Natural killer cell (primary cell): ENCODE data around the gene HYDIN. TPM values are rescaled to one million over a fixed set of nuclear protein-coding genes. Genes with fewer than 3 reads are reported as not detected.

Experiments
- ATAC-seq, 3 donors: fragments of 150-1000 bp in 2 of 3; fragments of 200-7000 bp in 1 of 3; cut with Tn5 transposase; 1 replicate in 1 of 3; 2 replicates in 2 of 3; pipeline ENCODE4 v1.10.0; 2021; ENCODE audit warnings: mild to moderate bottlenecking in 2 of 3, moderate library complexity in 2 of 3
- DNase-seq, 2 donors: peaks; one replicate each; pipeline versions ENCODE4 v3.0.0 to v3.0.0-alpha.2; 2013 to 2021; ENCODE audit warnings: mixed read lengths in 1 of 2
- H3K27ac ChIP-seq: one replicate; pipeline ENCODE4 v1.5.1; 2013; ENCODE audit warnings: mild to moderate bottlenecking, low read length
- H3K27me3 ChIP-seq: one replicate; pipeline ENCODE4 v1.6.1; 2013; ENCODE audit warnings: low read length; ENCODE audit not compliant: control insufficient read depth, insufficient read depth
- H3K36me3 ChIP-seq: one replicate; pipeline ENCODE4 v1.6.1; 2013; ENCODE audit warnings: low read length; ENCODE audit not compliant: control insufficient read depth, insufficient read depth
- H3K4me1 ChIP-seq: one replicate; pipeline ENCODE4 v1.6.1; 2013; ENCODE audit warnings: low read length; ENCODE audit not compliant: control insufficient read depth, insufficient read depth
- H3K4me3 ChIP-seq: one replicate; pipeline ENCODE4 v1.5.1; 2013; ENCODE audit warnings: low read length
- H3K9me3 ChIP-seq: one replicate; pipeline ENCODE4 v1.6.1; 2013; ENCODE audit warnings: low read length; ENCODE audit not compliant: control insufficient read depth, insufficient read depth
- H3K27ac Mint-ChIP-seq, 2 donors: one replicate each; pipeline ENCODE4 v1.8.0; 2022; ENCODE audit warnings: mild to moderate bottlenecking in 2 of 2, mixed read lengths in 2 of 2, moderate library complexity in 1 of 2
- H3K27me3 Mint-ChIP-seq, 2 donors: one replicate each; pipeline ENCODE4 v1.8.0; 2022; ENCODE audit warnings: low read depth in 2 of 2, mixed read lengths in 2 of 2
- H3K36me3 Mint-ChIP-seq: one replicate; pipeline ENCODE4 v1.8.0; 2022; ENCODE audit warnings: mixed read lengths
- H3K4me1 Mint-ChIP-seq, 2 donors: one replicate each; pipeline ENCODE4 v1.8.0; 2022; ENCODE audit warnings: mixed read lengths in 2 of 2
- H3K4me3 Mint-ChIP-seq: one replicate; pipeline ENCODE4 v1.8.0; 2022; ENCODE audit warnings: mild to moderate bottlenecking, moderate library complexity, mixed read lengths
- H3K9me3 Mint-ChIP-seq, 2 donors: one replicate each; pipeline ENCODE4 v1.8.0; 2022; ENCODE audit warnings: mixed read lengths in 2 of 2
- WGBS: methylation state at CpG from one replicate; pipeline ENCODE4 v1.1.7; 2013; ENCODE audit warnings: missing lambda C conversion rate; ENCODE audit not compliant: insufficient coverage; 5-methylcytosine and 5-hydroxymethylcytosine counted together
- intact Hi-C: fragments of 100-400 bp; cut with micrococcal nuclease; formaldehyde crosslinking; loops from one replicate; pipeline ENCODE4 v1.14.2; 2022
- total RNA-seq, 4 donors: library from RNA; stranded (reverse); fragments of 120-200 nt in 1 of 4; gene quantifications; one replicate each; pipeline versions ENCODE4 v1.2.3 to v1.2.4, GENCODE V29; 2013 to 2022
- TF ChIP-seq, protein P1 (sequence below): fragments of 200-600 bp; IDR thresholded peaks from one replicate; pipeline ENCODE4 v1.8.0; 2022; ENCODE audit warnings: antibody characterized with exemption

HYDIN gene
- 1 to 10 TPM in 1 of 3 donors, under 1 TPM in 2; 0.43 to 1.1 (median 0.82) TPM for total RNA-seq
- 0.41 TPM for total RNA-seq (2013)

- Mint-ChIP-seq H3K27ac (peak within 1 kb of the TSS in 1 of 2 donors; percentile 76), H3K27me3 (peaks cover 22 to 34% of the 10 kb centered on the region in 2 donors), H3K9me3 (peaks cover 8 to 10% of the 10 kb centered on the region in 2 donors), H3K4me3 (peak within 1 kb of the TSS; percentile 55), H3K36me3 (peaks cover 22% of the 10 kb centered on the region), H3K4me1 (peaks cover 6 to 7% of the 10 kb centered on the region in 2 donors)
- Histone ChIP-seq H3K4me3 (no peak within 1 kb of the TSS), H3K27me3 (peaks cover 24% of the 10 kb centered on the region), H3K9me3 (peaks cover 12% of the 10 kb centered on the region), H3K27ac (no peak within 1 kb of the TSS), H3K4me1 (peaks cover 8% of the 10 kb centered on the region), H3K36me3 (no peaks in the 10 kb centered on the region)
- intact Hi-C loops = no loop called here
- DNase-seq = peak; percentile 7 to 32
- ATAC-seq = peak in 2 of 3 donors; percentile 64 to 75
- WGBS = 19% methylated on average over 38 of the region's 38 CpGs
- TF ChIP-seq, protein P1, sequence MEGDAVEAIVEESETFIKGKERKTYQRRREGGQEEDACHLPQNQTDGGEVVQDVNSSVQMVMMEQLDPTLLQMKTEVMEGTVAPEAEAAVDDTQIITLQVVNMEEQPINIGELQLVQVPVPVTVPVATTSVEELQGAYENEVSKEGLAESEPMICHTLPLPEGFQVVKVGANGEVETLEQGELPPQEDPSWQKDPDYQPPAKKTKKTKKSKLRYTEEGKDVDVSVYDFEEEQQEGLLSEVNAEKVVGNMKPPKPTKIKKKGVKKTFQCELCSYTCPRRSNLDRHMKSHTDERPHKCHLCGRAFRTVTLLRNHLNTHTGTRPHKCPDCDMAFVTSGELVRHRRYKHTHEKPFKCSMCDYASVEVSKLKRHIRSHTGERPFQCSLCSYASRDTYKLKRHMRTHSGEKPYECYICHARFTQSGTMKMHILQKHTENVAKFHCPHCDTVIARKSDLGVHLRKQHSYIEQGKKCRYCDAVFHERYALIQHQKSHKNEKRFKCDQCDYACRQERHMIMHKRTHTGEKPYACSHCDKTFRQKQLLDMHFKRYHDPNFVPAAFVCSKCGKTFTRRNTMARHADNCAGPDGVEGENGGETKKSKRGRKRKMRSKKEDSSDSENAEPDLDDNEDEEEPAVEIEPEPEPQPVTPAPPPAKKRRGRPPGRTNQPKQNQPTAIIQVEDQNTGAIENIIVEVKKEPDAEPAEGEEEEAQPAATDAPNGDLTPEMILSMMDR = no peak
These were observed at the start of gene HYDIN for GRCh38 chr16:71230122-71230845. TSS of gene HYDIN (minus strand) at chr16:71230722. CDS start at chr16:71186895, 43,827 bp downstream.

DNA sequence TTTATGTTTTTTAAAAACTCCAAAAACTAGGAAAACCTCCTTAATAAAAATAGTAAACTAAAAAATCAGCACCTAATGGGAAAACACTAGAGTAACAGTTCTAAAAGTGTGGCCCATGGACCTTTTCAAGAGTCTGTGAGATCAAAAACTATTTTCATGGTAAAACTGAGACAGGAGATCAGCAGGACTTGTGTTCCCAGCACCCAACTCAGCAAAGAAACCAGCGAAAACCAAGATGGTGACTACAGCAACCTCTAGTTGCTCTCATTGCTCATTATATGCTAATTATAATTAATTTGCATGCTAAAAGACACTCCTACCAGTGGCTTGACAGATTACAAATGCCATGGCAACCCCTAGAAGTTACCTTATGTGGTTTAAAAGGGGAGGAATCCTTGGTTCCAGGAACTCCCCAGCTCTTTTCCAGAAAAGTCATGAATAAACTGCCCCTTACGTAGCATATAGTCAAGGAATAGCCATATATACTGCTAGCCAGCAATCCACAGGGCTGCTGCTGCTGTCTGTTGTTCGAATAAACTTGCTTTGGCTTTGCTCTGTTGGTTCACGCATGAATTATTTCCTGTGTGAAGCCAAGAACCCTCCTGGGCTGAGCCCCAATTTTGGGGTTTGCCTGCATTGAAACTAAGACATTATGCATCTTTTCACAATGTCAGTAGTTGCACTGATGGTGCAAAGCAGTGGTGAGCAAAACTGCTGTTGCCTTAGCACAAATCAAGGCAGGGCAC lies 46.2 kb upstream of the HYDIN start:
- 61% methylated on average over 4 of the region's 4 CpGs for WGBS
- Mint-ChIP-seq H3K9me3 (peaks cover 6 to 7% of the 10 kb centered on the region in 2 donors), H3K4me1 (peaks cover 17 to 20% of the 10 kb centered on the region in 2 donors)

DNA sequence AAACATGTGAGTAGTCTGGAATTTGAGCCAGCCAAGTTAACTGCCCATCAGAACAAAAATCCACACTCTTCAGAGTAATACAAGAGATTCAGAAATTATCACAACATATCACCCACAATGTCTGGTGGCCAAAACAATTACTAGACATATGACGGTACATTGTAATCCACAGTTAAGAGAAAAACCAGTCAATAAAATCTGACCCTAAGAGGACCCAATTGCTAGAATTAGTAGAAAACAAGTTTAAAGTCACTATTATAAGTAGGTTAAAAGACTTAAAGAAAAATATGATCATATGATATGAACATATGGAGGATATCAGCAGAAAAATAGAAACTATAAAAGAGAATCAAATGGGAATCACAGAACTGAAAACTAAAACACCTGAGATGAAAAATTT lies 42.9 kb upstream of the HYDIN start:
- no peaks in the 10 kb centered on the region for H3K27me3 Mint-ChIP-seq
- ATAC-seq (no peak), DNase-seq (no peak)
- 100% methylated on average over 1 of the region's 1 CpG for WGBS
- H3K36me3 Mint-ChIP-seq = peaks cover 26% of the 10 kb centered on the region
- H3K9me3 Mint-ChIP-seq = peaks cover 6 to 7% of the 10 kb centered on the region in 2 donors
- H3K27ac Mint-ChIP-seq = no peak overlapping the region
- H3K4me3 Mint-ChIP-seq = no peak overlapping the region
- peaks cover 2% of the 10 kb centered on the region for H3K27me3 ChIP-seq
- intact Hi-C loops = no loop called here
- TF ChIP-seq, protein P1 = no peak
- peaks cover 8% of the 10 kb centered on the region for H3K4me1 ChIP-seq
- H3K4me3 ChIP-seq = no peak overlapping the region
- no peaks in the 10 kb centered on the region for H3K36me3 ChIP-seq
- H3K27ac ChIP-seq = no peak overlapping the region
- H3K4me1 Mint-ChIP-seq = peaks cover 12% of the 10 kb centered on the region in 2 donors
- no peaks in the 10 kb centered on the region for H3K9me3 ChIP-seq

More for the DNA sequence above, 46.2 kb upstream of the HYDIN start:
- no peak overlapping the region for H3K4me3 ChIP-seq
- intact Hi-C loops = no loop called here
- Mint-ChIP-seq H3K27ac (peak overlapping the region; percentile 48 to 60), H3K27me3 (no peaks in the 10 kb centered on the region), H3K4me3 (peak overlapping the region; percentile 29), H3K36me3 (peaks cover 18% of the 10 kb centered on the region)
- TF ChIP-seq, protein P1 = no peak
- no peaks in the 10 kb centered on the region for H3K9me3 ChIP-seq
- no peaks in the 10 kb centered on the region for H3K27me3 ChIP-seq
- H3K27ac ChIP-seq = peak overlapping the region; percentile 21
- ATAC-seq (peak; percentile 32 to 82 (median 77)), DNase-seq (no peak)
- H3K36me3 ChIP-seq = no peaks in the 10 kb centered on the region
- H3K4me1 ChIP-seq = peaks cover 8% of the 10 kb centered on the region
